Bone marrow (tissue), 2 donors: Measurements from ENCODE around the gene FTO.
"Not testable (repeated sequence)": the region's sequence is repeated elsewhere in the genome, so short reads cannot be mapped to it uniquely, and the experiment has no call there.

ENCODE experiments used
- DNase-seq, 2 donors: peaks; one replicate each; lab custom pipeline; 2025; lab: John Stamatoyannopoulos, UW

The FTO gene

DNA sequence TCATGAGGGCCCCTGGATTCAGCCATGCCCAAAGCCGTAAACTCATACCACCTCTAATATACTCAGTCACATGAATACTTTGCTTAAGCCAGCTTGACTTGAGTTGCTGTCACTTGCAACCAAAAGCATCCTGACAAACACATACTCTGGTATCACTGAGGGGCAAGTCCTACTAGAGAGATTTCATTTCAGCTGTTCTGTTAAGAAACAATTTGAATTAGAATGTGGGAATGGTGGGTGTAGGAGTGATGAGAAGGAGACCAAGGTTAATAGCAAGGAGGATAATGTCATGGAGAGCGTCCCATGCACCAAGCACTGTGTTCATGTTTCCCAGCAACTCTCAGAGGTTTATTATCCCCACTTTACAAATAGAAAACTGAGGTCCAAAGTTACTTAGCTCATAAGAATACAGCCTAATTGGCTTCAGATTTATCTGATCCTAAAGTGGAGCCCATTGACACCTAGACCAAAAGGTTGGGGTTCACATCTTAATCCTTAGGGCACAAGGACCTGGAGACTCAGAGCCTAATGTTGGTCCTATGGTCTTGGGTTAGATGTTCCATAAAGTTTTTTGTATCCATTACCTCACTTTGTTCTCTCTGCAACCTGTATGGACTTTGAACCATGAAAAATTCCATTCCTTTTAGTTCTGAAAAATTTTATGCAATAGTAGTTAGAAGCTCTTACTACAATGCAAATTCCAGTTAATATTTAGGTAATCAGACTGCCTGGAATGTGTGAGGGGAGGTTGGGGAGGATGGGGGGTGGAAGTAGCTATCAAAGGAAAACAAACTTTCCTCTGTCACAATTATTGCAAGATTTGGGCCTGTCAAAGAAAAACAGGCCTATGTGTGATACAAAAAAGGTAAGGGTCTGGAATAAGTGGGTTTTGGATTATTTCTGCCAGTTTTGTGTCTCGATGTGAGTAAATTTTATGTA lies 476.7 kb downstream of the FTO start:
- no peak for DNase-seq

DNA sequence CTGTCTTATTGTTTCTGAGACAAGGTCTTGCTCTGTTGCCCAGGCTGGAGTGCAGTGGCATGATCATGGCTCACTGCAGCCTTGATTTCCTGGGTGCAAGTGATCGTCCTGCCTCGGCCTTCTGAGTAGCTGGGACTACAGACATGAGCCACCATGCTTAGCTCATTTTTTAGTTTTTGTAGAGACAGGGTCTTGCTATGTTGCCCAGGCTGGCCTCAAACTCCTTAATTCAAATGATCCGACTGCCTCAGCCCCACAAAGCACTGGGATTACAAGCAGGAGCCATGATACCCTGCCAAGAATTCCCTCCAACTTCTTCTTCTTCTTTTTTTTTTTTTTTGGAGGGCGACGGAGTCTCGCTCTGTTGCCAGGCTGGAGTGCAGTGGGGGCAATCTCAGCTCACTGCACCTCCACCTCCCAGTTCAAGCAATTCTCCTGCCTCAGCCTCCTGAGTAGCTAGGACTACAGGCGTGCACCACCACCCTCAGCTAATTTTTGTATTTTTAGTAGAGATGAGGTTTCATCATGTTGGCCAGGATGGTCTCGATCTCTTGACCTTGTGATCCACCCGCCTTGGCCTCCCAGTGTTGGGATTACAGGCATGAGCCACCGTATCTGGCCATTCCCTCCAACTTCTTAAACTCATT lies 477.9 kb downstream of the FTO start:
- not testable (repeated sequence) for DNase-seq

DNA sequence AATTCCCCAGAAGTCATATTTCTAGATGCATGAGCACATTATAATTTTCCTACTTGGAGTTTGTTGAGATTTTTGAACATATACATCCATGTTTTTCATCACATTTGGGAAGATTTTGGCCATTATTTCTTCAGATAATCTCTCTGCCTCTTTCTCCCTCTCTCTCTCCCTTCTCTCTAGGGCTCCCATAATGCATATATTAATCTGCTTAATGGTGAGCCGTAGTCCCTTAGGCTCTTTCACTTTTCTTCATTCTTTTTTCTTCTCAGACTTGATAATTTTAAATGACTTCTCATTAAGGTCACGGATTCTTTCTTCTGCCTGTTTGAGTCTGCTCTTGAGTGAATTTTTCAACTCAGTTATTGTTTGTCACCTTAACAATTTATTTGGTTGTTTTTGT lies 481.1 kb downstream of the FTO start:
- no peak for DNase-seq

DNA sequence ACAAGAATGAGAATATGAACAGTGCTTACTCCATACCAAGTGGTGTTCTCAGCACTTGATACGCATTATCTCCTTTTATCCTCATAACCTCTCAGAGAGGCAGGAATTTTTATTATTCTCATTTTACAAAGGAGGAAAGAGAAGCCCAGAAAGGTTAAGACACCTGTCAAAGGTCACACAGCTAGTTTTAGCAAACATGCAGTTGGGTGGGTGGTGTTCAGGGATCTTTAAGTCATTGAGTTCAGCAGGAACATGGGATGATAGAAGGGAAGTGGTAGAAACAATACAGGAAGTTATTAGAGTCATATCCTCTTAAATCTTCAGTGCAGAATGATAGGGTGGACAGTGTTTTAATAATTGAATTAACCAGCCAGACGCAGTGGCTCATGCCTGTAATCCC lies 487.2 kb downstream of the FTO start:
- DNase-seq, result no peak

DNA sequence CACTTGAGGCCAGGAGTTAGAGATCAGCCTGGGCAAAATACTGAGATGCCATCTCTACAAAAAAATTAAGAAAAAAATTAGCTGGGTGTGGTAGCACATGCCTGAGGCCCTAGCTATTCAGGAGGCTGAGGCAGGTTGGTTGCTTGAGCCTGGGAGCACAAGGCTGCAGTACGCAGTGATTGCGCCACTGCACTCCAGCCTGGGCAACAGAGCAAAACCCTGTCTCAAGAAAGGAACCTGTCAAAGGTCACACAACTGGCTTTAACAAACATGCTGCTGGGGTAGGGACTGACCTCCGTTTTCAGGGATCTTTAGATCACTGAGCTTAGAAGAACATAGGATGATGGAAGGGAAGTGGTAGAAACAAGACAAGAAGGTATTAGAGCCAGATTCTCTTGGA lies 487.6 kb downstream of the FTO start:
- DNase-seq, result no peak

DNA sequence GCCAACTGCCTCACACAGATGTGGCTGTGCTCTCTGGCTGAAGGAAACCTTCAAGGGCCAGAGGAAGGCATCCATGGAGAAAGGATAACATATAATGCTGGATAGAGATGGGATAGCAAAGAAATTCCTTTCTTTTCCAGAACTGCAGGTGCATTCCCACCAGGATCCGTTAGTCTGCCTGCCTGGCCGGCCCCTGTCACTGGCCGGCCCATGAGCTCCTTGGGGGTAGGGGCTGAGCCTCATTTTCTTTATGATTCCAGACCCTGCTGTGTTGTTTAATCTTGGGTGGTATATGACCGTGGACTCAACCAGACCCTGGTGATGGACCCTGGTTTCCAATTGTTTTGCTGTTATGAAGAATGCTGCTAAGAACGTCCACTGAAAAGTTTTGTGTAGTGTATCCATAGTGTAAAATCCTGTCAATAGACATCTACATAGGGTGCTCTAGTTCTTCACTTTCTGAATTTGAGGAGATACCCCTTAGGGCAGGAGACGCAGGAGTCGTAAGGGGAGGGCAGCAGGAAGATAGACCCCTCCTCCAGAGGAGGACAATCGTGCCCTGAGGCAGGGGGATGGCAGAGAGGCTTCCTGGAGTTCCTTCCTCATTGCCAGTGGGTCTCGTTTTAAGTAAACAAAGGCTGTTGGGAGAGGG lies 489.2 kb downstream of the FTO start:
- no peak for DNase-seq

DNA sequence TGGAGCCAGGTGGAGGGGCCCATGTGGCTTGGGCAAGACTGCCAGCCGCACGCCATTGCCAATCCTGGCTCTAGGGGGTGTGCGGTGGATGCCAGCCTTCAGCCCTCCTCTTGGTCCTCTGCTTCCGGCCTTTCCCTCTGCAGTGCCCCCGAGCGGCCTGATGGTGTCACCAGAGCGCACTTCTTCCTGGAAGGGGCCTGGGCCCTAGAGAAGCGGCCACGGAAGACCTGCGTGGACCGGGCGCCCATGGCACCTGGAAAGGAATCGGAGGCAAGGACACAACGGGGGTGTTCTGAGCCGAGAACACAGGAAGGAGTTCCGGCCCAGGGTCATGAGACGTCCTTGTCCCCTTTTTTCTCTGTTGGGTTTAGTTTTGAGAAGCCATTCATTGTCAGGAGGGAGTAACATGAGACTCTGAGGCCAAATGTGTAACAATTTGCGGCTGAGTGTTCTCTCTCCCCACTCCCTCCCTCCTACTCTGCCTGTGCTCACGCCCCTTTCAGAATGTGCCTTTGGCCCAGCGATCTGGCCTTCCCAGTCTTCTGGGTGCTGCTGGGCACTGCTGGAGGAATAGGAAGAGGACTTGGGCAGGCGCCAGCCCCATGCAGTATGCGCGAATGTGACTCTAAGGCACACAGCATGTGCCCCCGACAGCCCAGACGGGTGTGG lies 489.8 kb downstream of the FTO start:
- DNase-seq, result no peak

DNA sequence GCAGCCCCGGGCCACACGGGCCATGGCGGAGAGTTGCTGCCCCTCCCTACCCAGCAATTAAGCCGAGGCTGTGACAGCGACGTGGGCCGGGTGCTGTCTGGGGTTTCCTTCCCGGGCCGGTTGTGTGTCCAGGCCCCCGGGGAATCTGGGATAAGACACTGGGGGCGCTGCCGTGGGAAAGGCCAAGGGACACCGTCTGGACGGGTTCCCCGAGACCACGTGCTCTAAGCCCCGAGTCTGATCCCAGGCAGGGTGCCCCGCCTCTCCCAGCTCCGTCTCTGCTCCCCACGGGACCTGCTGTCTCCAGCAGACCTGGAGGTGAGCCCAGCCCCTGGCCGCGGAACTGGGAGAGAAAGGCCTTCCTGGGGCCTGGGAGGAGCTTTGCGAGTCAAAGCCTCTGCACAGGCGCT lies 490.4 kb downstream of the FTO start:
- DNase-seq, result no peak

DNA sequence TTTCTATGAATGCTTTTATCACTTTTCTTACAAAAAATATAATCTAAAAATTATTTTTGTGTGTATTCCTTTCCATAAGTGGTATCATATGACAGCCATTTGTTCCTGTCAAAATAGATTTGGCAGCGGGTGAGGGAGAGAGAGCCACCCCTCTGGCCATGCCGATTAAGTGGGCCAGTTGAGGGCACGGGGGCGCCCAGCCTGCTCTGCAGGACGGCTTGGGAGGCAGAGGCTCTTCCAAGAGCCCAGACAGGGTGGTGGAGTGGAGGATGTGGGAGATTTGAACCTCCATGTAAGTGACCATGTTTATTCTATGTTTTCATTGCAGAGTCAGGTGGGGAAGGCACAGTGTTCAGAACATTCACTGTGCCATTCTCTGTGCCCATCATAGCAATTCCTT lies 493.8 kb downstream of the FTO start:
- DNase-seq, result no peak

DNA sequence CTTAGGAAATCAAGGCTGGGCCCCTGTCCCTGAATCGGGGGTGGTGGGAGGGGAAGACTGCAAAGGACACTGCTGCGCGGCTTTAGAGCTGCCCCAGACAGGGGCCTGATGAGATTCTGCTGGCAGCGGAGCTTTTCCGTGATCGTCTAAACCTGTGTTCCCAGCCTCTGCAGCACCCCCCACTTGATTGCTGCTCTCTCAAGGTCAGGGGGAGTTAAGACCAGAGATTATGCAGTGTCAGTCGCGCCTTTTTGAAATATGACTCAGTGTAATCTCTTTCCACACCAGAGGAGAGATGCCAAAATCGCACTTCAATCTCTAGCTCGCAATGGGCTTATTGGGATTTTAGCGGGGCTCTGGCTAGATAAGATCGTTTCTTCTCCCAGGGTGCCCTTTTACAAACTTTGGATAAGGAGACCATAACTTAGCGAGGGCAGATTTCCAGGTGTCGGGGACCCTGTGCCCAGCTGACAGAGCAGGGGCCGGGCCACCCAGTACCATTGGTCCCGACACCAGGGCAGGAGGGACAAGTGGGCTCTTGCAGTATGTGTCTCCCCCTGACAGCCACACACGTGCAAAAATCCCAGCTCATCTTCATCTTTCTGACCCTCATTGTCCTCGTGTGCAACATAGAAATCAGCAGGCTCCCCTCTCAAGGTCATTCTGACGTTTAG lies 495.7 kb downstream of the FTO start:
- no peak for DNase-seq

DNA sequence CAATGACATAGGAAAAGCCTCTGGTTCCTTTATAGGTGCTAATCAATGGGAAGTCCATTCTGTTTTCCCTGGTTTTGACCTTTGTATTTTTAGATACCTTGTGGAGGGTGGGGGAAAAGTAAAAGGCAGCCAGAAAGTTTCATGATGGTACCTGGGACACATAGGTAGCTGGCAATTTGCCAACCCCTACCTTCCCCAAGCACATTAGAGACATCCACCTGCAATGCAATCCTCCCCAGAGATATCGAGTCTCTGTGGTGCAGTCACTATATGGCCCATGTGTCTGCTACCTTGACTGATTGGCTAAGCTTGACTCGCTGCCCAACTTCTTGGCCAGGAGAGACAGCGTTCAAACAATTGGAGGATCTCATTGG lies 496.2 kb downstream of the FTO start:
- DNase-seq, result no peak

DNA sequence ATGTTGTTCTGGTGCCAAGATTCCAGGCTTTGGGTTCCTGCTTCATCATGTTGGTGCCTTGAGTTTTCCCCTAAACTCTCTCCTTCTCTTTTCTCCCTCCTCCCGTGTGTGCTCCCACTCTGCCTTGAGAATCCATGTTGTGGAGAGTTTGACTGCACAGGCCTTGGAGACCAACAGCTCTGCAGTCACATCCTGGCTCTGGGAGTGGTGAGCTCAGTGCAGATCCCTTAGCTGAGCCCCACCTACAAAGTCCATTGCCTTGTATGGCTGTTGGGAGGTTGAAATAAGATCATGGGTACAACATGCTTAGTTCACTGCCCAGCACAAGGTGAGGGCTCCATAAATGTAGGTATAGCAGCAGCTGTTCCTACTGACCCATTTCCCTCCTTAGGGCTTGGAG lies 496.8 kb downstream of the FTO start:
- no peak for DNase-seq

DNA sequence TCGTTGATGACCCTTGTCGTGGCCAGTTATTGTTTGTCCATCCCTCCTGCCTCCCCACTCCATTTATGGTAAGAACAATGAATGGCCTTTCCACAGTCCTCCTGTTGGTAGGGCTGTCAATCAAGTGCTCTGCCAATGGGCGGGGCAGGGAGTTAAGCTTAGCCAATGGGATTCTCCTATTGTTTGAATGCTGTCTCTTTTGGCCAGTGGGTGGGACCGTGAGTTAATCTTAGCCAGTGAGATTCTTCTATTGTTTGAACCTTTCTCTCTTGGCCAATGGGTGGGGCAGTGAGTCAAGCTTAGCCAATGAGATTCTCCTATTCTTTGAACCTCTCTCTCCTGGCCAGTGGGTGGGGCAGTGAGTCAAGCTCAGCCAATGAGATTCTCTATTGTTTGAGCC lies 497.2 kb downstream of the FTO start:
- no peak for DNase-seq
